NCI-H82 (cell line): ENCODE measurements around the gene DGLUCY.
A peak's percentile ranks its signal among the peaks of the same experiment; 100 is the strongest.
"Not testable (repeated sequence)": the region's sequence is repeated elsewhere in the genome, so short reads cannot be mapped to it uniquely, and the experiment has no call there.

Experiments used
- DNase-seq: peaks from one replicate; lab custom pipeline; 2025; lab: John Stamatoyannopoulos, UW

The DGLUCY gene

GRCh38 chr14:91258011-91258618 lies 144.2 kb downstream of the DGLUCY start:
- DNase-seq, result no peak

DNA sequence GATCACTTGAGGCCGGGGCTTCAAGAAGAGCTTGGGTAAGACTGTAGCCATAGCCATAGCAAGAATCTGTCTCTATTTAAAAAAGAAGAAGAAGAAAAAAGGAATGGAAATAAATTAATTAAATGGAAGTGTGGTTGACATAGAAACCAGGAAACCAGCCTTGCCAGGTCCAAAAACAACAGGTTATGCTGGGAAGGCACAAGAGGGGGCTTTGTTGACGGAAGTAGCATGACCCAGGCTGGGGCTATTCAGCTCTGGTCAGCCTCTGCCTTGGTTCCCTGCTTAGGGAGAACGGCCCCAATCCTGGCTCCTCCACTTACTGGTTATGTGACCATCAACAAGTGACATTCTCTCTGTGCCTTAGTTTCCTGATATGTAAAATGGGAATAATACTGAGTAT lies 145.0 kb downstream of the DGLUCY start:
- no peak for DNase-seq

DNA sequence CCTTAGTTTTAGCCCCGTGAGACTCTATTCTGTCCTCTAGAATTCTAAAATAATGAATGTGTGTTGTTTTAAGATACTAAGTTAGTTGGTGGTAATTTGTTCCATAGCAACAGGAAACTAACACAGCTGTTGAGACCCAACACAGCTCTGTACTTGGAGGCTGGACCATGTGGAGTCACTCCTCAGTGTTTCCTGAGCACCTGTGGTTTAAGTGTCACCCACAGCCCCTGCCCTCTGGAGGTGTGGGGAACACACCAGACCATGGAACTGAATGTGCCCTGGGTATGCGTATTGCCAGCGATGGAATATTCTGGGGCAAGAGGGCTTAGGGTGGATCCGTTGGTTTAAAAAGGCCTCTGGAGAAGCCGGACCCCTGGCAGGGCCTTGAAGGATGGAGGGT lies 147.2 kb downstream of the DGLUCY start:
- no peak for DNase-seq

GRCh38 chr14:91261986-91262549 lies 148.2 kb downstream of the DGLUCY start:
- DNase-seq, result no peak

DNA sequence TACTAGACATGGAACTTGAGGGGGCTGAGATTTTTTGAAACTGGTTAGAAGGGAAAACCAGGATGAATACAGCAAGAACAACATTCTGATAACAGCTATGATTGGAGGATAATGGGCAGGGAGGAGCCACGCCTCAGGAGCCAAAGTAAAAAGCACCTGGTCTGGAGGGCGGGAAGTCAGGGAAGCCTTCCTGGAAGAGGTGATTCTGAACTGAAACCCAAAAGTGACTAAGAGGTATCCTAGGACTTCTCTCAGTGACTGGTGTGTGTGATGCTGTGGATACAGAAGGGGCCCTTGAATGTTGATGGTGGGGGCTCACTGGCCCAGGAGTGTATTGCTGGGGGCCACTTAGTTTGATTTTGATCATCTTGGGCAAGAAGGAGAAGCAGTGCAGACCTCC lies 149.5 kb downstream of the DGLUCY start:
- DNase-seq, result no peak

DNA sequence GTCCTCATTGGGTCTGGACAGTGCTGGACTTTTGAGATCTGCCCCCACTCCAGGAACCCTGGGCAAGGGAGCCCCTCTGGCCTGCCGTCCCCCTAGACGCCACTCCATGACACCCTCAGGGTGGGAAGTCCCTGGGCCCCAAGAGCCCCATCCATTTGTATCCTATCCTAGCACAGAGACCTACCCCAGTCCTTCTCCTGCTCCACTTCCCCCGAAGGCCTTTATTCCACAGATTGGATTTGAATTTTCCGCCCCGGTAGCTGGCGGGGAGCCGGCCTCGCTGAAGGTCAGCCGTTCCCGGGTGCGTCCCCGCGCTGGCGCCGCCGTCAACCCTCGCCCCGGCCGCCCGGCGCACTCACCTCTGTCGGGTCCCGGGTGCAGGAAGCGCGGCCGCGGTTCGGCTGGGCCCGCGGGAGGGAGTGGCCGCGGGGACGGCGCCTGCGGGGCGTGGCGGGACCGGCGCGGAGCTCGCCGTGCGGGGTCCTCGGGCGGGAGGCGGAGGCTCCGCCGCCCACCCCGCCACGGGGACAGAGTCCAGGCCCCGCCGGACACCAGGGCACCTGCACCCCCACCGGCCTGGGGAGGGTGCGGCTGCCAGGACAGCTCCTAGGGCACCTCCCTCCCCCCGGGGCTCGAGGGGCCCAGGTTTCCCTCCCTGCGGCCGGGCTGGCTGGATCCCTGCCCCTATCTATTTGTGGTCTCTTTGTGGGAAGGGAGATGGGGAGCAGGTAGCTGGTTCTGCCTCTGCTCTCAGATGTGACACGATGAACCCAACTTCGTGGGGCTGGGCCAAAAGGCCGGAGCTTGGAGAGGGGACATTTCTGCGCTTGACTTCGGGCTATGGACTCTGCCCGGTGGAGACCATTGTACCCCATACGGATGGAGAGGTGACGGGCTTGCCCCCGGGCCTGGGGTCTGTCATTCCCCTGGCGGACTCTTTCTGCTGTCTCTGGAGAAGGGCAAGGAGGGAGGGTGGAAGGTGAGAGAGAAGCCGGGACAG lies 150.6 kb downstream of the DGLUCY start:
- DNase-seq, result no peak

- DNase-seq, result no peak
These were observed 151.5 kb downstream of the DGLUCY start for GRCh38 chr14:91265404-91265803.

DNA sequence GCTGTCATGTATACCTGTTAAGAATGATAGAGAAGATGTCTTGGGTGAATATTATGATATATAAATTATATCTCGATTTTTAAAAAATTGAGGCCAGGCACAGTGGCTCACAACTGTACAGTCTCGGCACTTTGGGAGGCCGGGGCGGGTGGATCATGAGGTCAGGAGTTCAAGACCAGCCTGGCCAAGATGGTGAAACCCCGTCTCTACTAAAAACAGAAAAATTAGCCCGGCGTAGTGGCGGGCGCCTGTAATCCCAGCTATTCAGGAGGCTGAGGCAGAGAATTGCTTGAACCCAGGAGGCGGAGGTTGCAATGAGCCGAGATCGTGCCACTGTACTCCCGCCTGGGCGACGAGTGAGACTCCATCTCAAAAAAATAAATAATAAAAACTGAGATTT lies 152.4 kb downstream of the DGLUCY start:
- not testable (repeated sequence) for DNase-seq

DNA sequence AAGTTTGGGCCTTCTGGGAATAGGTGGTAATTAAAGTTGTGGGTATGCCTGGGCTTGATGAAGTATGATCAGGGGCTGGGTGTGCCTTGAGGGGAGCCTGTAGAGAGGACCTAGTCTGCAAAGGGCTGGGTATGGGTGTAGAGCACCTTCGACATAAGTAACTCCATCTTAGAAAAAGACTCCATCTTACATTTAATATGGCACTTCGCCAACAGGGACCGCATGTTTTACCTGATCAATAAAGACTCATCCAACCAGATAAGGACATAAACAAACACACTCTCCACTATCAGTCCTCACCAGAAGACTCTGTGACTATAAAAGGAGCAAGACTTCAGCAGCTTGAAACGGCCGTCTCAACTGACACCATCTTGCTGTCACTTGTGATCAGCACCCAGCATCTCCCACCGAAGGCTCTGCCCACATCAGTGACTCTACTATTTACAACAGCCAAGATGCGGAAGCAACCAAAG lies 154.1 kb downstream of the DGLUCY start:
- DNase-seq, result no peak

- DNase-seq, result peak; percentile 23
These were observed 155.5 kb downstream of the DGLUCY start for GRCh38 chr14:91269076-91269991.

DNA sequence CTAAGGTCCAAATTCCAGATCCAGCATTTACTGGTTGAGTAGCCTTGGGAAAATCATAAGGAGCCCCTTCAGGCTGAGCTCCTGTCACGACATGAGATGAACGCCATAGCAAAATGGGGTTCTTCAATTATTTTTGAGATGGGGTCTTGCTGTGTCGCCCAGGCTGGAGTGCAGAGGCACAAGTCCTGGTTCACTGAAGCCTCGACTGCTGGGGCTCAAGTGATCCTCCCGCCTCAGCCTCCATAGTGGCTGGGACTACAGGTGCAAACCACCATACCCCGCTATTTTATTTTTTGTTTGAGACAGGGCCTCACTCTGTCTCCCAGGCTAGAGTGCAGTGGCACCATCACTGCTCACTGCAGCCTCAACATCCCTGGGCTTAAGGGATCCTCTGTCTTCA lies 156.3 kb downstream of the DGLUCY start:
- no peak for DNase-seq

DNA sequence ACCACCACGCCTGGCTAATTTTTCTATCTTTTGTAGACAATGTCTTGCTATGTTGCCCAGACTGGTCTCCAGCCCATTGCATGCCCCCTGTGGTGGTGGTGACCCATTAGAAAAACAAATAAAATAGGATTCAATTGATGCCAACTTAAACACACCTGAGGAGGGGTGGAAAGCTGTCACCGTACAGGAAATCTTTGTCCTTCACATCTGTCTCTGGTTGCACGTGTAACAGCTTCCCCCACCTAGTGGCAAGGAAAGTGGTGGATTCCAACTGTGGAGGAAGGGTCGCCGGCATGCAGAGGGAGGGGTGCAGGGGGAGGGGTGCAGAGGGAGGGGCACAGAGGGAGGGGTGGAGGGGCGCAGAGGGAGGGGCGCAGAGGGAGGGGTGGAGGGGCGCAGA lies 156.7 kb downstream of the DGLUCY start:
- DNase-seq, result no peak

DNA sequence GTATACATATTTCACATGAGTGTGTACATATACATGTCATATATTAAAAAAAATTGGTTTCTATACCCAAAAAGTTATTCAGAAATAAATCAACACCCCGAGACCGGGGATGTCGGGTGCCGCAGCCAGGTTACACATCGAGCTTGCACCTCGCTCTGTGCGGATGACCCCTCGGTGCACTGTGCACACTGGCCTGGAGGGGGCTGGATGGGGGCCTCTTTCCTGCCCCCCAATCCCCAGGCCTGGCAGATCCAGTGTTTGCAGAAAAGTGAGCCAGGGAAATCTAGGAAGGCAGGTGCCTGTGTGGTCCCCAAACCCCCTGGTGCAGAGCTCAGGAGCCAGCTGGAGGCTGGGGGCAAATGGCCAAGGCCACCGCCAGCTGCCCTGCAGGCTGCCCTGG lies 157.8 kb downstream of the DGLUCY start:
- DNase-seq, result no peak

GRCh38 chr14:91272341-91273272 lies 158.7 kb downstream of the DGLUCY start:
- no peak for DNase-seq

- no peak for DNase-seq
These were observed 159.5 kb downstream of the DGLUCY start for GRCh38 chr14:91273273-91273884.

DNA sequence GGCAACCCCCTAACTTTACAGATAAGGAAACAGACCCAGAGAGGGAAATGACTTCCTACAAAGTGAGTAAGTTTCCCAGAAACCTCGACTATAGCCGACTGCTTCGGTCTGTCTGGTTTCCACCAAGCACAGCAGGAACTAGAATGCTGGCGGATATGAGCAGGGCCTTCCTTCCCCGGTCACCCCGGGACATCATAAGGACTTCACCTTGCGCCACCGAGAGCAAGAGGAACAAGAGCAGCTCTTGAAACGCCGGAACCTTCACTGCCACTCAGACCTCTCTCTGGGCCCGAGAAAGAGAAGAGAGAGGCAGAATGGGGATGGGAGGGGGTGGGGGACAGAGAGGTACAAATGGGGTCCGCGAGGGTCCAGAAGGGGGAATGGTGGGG lies 160.0 kb downstream of the DGLUCY start:
- DNase-seq, result no peak

GRCh38 chr14:91274796-91275195 lies 160.9 kb downstream of the DGLUCY start:
- DNase-seq, result no peak
